Activated naive CD8-positive, alpha-beta T cell treated with anti-CD3 and anti-CD28 coated beads, Interleukin-2, amount 10 ng/mL, durations not matched to agents 7 days and 5 days (primary cell): ENCODE results near the gene PHYHD1. TPM values are rescaled to one million over a fixed set of nuclear protein-coding genes. Genes with fewer than 3 reads are reported as not detected.
A peak's percentile ranks its signal among the peaks of the same experiment; 100 is the strongest.

ENCODE experiments used
- ATAC-seq: fragments of 150-1000 bp; cut with Tn5 transposase; one replicate; pipeline ENCODE4 v1.10.0; 2021; ENCODE audit warnings: low read depth, moderate library complexity
- POLR2A ChIA-PET: fragments of 350-600 bp; sonication (Branson Sonifier 250); formaldehyde crosslinking; loops from one replicate; lab custom pipeline; 2021; ENCODE audit warnings: antibody characterized with exemption; lab: Charles Lee
- DNase-seq: peaks from one replicate; pipeline ENCODE4 v3.0.0; 2021
- H3K27ac Mint-ChIP-seq: one replicate; pipeline ENCODE4 v1.8.0; 2022; ENCODE audit warnings: mild to moderate bottlenecking, mixed read lengths
- H3K27me3 Mint-ChIP-seq: one replicate; pipeline ENCODE4 v1.8.0; 2022; ENCODE audit warnings: mild to moderate bottlenecking, moderate library complexity, mixed read lengths
- H3K36me3 Mint-ChIP-seq: one replicate; pipeline ENCODE4 v1.8.0; 2021; ENCODE audit warnings: mild to moderate bottlenecking, mixed read lengths
- H3K4me1 Mint-ChIP-seq: one replicate; pipeline ENCODE4 v1.8.0; 2021; ENCODE audit warnings: mixed read lengths
- H3K4me3 Mint-ChIP-seq: one replicate; pipeline ENCODE4 v1.8.0; 2022; ENCODE audit warnings: mild to moderate bottlenecking, moderate library complexity, mixed read lengths
- H3K9me3 Mint-ChIP-seq: one replicate; pipeline ENCODE4 v1.8.0; 2021; ENCODE audit warnings: mixed read lengths
- total RNA-seq, 2 experiments: library from RNA; stranded (reverse); gene quantifications; one replicate each; pipeline ENCODE4 v1.2.3, GENCODE V29; 2021

The PHYHD1 gene
- total RNA-seq: 1 to 10 TPM; 1.4 to 1.6 TPM

GRCh38 chr9:128920381-128921058 lies at the start of gene PHYHD1:
PHYHD1 (plus strand) TSS chr9:128920982; CDS start chr9:128922324, 1,342 bp downstream.
- no peak for DNase-seq
- Mint-ChIP-seq H3K4me1 (no peaks in the 10 kb centered on the region), H3K9me3 (no peaks in the 10 kb centered on the region), H3K27ac (peak within 1 kb of the TSS; percentile 21), H3K27me3 (no peaks in the 10 kb centered on the region), H3K4me3 (no peak within 1 kb of the TSS), H3K36me3 (peaks cover 13% of the 10 kb centered on the region)
- POLR2A ChIA-PET: interaction anchor here (0.6 kb wide), 1 partner anchor 14 kb away, joined by 7 read pairs; no protein-coding TSS in a partner anchor
- no peak for ATAC-seq

- peaks cover 15% of the 10 kb centered on the region for H3K4me1 Mint-ChIP-seq
- H3K36me3 Mint-ChIP-seq: peaks cover 2% of the 10 kb centered on the region
- DNase-seq (no peak), ATAC-seq (no peak)
- no peaks in the 10 kb centered on the region for H3K9me3 Mint-ChIP-seq
- no peaks in the 10 kb centered on the region for H3K27me3 Mint-ChIP-seq
- no peak overlapping the region for H3K4me3 Mint-ChIP-seq
- H3K27ac Mint-ChIP-seq: no peak overlapping the region
- POLR2A ChIA-PET: interaction anchor here (0.6 to 0.9 kb wide), 4 partner anchors 10 to 60 kb away, joined by 3 read pairs; partner anchors contain the start of gene ENDOG
These were observed 42.9 kb upstream of the PHYHD1 start for GRCh38 chr9:128877852-128878251.

DNA sequence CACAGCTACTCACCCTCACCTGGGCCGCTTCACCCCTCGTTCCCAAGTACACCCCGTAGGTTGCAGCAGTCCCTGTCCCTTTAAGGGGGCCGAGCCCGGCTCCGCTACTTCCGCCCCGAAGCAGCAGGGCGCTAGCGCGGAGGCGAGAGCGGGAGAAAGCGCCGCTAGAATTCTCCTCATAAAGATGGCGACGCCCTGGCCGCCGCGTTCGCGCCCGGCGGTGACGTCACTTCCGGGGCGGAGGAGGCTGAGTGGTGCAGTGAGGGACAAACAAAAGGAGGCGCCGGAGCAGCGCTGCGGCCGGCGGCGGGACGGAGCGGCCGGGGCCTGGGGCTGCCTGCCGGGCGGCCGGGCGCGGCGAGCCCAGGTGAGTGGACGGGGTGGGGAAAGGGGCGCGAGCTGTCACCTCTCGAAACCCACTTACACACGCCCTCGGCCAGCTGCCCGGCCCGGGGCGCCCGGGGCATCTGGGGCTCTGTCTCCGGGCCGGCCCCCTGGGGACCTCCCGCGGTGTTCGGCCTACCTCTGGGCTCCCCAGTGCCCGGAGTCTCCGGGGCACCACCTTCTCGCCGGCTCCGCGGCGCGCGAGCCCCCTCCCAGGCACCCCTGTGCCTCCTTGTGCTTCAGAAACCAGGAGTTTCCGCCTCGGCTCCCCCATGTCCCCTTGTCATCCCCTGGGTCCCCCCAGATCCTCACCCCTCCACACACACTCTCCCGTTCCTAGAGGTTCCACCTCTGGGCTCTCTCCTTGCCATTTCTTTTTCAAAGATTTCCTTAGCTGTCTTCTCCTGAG lies 38.7 kb upstream of the PHYHD1 start, which contains the start of the genes KYAT1 and LRRC8A:
KYAT1 (minus strand) TSS at position 67 of the 793 bp plus-strand sequence. CDS start 36,545 bp downstream, outside the sequence.
LRRC8A (plus strand) TSS at position 250 of the 793 bp plus-strand sequence. CDS start 25,032 bp downstream, outside the sequence.
- Mint-ChIP-seq H3K4me1 (peaks cover 36% of the 10 kb centered on the region), H3K9me3 (no peaks in the 10 kb centered on the region), H3K4me3 (peak within 1 kb of the TSS; percentile 99), H3K36me3 (peaks cover 6% of the 10 kb centered on the region), H3K27ac (peak within 1 kb of the TSS; percentile 96), H3K27me3 (no peaks in the 10 kb centered on the region)
- ATAC-seq (peak; percentile 95), DNase-seq (peak; percentile 99)
- POLR2A ChIA-PET: interaction anchor here (0.6 to 4.1 kb wide), 10 partner anchors 16 to 426 kb away, joined by 3 to 34 read pairs (median 3); partner anchors contain the start of gene ODF2

- peaks cover 36% of the 10 kb centered on the region for H3K4me1 Mint-ChIP-seq
- H3K4me3 Mint-ChIP-seq: peak overlapping the region; percentile 99
- no peaks in the 10 kb centered on the region for H3K27me3 Mint-ChIP-seq
- ATAC-seq (no peak), DNase-seq (no peak)
- H3K9me3 Mint-ChIP-seq: no peaks in the 10 kb centered on the region
- H3K36me3 Mint-ChIP-seq: peaks cover 6% of the 10 kb centered on the region
- POLR2A ChIA-PET: interaction anchor here (0.6 to 4.1 kb wide), 5 partner anchors 19 to 427 kb away, joined by 3 to 34 read pairs (median 3); partner anchors contain the start of gene ODF2
- peak overlapping the region; percentile 95 for H3K27ac Mint-ChIP-seq
These were observed 37.8 kb upstream of the PHYHD1 start for GRCh38 chr9:128882677-128883603.

GRCh38 chr9:128884164-128884563 lies 36.6 kb upstream of the PHYHD1 start:
- Mint-ChIP-seq H3K4me1 (peaks cover 36% of the 10 kb centered on the region), H3K9me3 (no peaks in the 10 kb centered on the region), H3K27ac (peak overlapping the region; percentile 56), H3K4me3 (peak overlapping the region; percentile 99), H3K36me3 (peaks cover 9% of the 10 kb centered on the region), H3K27me3 (no peaks in the 10 kb centered on the region)
- ATAC-seq: no peak
- DNase-seq: no peak
- POLR2A ChIA-PET: interaction anchor here (1.0 kb wide), 1 partner anchor 9 kb away, joined by 3 read pairs; no protein-coding TSS in a partner anchor

GRCh38 chr9:128885376-128885775 lies 35.4 kb upstream of the PHYHD1 start:
- no peak for DNase-seq
- ATAC-seq: no peak
- H3K36me3 Mint-ChIP-seq: peaks cover 9% of the 10 kb centered on the region
- peaks cover 28% of the 10 kb centered on the region for H3K4me1 Mint-ChIP-seq
- no peaks in the 10 kb centered on the region for H3K9me3 Mint-ChIP-seq
- POLR2A ChIA-PET: no interaction called here
- no peak overlapping the region for H3K27ac Mint-ChIP-seq
- H3K27me3 Mint-ChIP-seq: no peaks in the 10 kb centered on the region
- no peak overlapping the region for H3K4me3 Mint-ChIP-seq

DNA sequence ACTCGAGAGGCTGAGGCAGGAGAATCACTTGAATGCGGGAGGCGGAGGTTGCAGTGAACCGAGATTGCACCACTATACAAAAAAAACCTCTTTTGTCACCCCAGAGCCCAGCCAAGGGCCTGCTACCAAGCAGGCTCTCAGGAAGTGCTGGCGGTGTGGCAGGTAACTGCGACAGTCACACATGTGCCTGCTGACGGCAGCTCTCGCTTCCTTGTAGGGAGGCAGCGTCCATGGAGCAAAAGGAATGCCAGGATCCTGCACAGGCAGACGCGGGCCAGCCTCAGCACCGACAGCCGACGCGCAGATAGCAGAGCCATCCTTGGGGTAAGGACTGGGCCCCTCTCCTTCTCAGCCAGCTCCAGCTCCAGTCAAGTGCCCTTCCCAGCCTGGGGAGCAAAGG lies 35.0 kb upstream of the PHYHD1 start:
- no peak for DNase-seq
- Mint-ChIP-seq H3K27me3 (no peaks in the 10 kb centered on the region), H3K9me3 (no peaks in the 10 kb centered on the region), H3K36me3 (peaks cover 8% of the 10 kb centered on the region), H3K4me3 (no peak overlapping the region), H3K27ac (no peak overlapping the region), H3K4me1 (peaks cover 27% of the 10 kb centered on the region)
- POLR2A ChIA-PET: no interaction called here
- no peak for ATAC-seq

DNA sequence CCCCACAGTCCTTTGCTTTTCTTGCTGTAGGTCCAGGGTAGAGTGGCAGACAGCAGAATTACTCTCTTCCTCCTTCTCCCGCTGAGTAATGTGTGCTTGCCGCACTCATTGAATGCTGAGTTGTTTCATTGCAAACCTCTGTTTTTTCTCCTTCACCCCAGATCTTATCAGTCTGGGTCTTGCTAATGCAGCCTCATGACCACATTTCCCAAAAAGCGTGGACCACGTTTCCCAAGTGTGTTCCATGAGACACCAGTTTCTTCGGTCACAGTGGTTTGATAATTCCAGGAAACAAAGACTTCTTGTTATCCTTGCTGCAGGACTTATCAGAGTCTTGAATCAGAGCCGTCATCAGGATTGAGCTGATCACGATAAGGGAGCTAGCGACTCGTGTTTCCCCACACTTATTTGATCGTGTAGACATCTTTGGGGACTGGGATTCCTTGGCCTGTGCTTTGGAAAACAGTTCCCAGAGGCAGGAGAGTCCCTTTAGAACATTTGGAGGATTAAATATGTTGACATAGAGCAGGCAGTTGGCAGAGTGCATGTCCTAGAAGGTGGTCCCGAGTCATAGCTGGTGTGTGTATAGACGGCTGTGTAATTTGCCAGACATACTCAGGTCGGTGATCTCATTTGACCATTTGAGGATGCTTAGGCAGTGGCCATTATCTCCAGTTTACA lies 34.4 kb upstream of the PHYHD1 start:
- Mint-ChIP-seq H3K4me3 (no peak overlapping the region), H3K27ac (no peak overlapping the region), H3K9me3 (no peaks in the 10 kb centered on the region), H3K27me3 (no peaks in the 10 kb centered on the region), H3K4me1 (peaks cover 25% of the 10 kb centered on the region), H3K36me3 (peaks cover 7% of the 10 kb centered on the region)
- POLR2A ChIA-PET: no interaction called here
- ATAC-seq (no peak), DNase-seq (no peak)

DNA sequence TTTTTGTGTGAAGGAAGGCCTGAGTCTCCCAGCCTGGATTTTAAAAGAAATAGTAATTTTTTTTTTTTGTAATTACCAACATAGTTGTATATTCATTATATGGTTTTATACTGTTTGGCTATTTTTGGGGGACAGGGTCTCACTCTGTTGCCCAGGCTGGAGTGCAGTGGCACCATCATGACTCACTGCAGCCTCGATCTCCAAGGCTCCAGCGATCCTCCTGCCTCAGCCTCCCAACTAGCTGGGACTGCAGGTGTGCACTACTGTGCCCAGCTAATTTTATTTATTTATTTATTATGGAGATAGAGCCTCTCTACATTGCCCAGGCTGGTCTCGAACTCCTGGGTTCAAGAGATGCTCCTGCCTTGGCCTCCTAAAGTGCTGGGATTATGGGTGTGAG lies 33.7 kb upstream of the PHYHD1 start:
- POLR2A ChIA-PET: no interaction called here
- Mint-ChIP-seq H3K27ac (no peak overlapping the region), H3K4me1 (peaks cover 25% of the 10 kb centered on the region), H3K36me3 (peaks cover 7% of the 10 kb centered on the region), H3K9me3 (no peaks in the 10 kb centered on the region), H3K4me3 (no peak overlapping the region), H3K27me3 (no peaks in the 10 kb centered on the region)
- DNase-seq (no peak), ATAC-seq (no peak)

- H3K27ac Mint-ChIP-seq: no peak overlapping the region
- POLR2A ChIA-PET: no interaction called here
- no peaks in the 10 kb centered on the region for H3K9me3 Mint-ChIP-seq
- H3K4me3 Mint-ChIP-seq: no peak overlapping the region
- H3K4me1 Mint-ChIP-seq: peaks cover 24% of the 10 kb centered on the region
- H3K36me3 Mint-ChIP-seq: peaks cover 7% of the 10 kb centered on the region
- H3K27me3 Mint-ChIP-seq: no peaks in the 10 kb centered on the region
- ATAC-seq (no peak), DNase-seq (no peak)
These were observed 32.9 kb upstream of the PHYHD1 start for GRCh38 chr9:128887914-128888350.

- H3K27me3 Mint-ChIP-seq: no peaks in the 10 kb centered on the region
- POLR2A ChIA-PET: interaction anchor here (0.9 kb wide), 1 partner anchor 10 kb away, joined by 3 read pairs; no protein-coding TSS in a partner anchor
- ATAC-seq (no peak), DNase-seq (no peak)
- H3K9me3 Mint-ChIP-seq: no peaks in the 10 kb centered on the region
- H3K27ac Mint-ChIP-seq: peak overlapping the region; percentile 9
- H3K4me1 Mint-ChIP-seq: peaks cover 21% of the 10 kb centered on the region
- H3K4me3 Mint-ChIP-seq: no peak overlapping the region
- peaks cover 15% of the 10 kb centered on the region for H3K36me3 Mint-ChIP-seq
These were observed 29.2 kb upstream of the PHYHD1 start for GRCh38 chr9:128891321-128892220.
